OCI-M2 (cell line): ENCODE results near the gene SOS2.

Experiments
- DNase-seq: peaks from one replicate; lab custom pipeline; 2025; ENCODE audit not compliant: unreplicated experiment; lab: John Stamatoyannopoulos, UW

The SOS2 gene

DNA sequence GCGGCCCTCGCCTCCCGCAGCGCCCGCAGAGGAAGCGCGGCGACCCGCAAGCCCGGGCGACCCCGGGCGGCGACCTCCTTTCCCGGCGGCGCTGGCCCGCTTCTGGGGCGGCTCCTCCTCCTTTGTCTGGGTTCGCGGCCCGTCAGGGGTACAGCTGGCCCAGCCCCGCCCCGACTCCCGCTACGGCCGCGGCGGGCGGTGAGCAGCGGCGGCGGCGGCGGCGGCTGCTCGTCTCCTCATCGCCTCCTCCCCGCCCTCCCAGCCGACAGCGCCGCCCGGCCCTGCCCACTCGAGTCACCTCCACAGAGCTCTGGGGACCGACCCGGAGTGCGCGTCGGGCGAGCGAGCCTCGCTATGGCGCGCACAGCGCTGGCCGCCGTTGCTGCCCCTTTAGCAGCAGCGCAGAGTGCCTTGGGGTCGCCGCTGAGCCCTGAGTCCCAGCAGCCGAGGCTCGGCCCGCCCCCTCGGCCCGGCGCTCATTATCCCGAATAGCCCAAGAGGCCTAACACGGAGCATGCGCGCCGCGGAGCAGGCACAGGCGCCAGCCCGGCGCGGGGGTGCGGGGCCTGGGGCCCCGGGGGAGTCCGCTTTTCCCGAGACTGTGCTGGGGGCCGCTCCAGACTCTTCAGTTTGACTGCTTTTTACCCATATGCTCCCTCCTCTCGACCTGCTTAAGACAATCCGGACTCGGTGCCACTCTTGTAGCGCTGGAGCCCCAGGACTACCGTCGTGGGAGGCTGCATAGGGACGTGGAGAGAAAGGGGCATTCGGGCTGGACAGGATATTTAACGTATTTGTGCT is at the start of gene SOS2:
SOS2 (minus strand) TSS at position 104 of the 801 bp plus-strand sequence. CDS start 295 bp downstream, outside the sequence.
- DNase-seq: peak; percentile 57

DNA sequence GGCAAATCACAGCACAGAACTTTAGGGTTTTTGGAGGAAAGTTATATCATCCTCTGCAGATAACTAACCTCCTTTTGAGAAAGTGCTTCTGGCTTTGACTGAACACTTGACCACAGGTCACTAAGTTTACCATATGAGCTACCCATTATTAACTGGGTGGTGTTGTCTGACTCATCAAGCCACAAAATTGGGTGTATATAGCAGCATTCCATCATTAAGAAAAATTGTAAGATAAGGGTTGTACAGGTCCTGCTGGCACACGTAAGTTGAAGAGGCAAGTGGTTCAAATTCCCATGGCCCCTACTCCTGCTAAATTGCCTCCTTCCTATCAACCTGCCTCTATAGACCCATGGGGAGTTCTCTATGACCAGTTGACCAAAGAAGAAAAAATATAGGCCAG is 41.1 kb upstream of the SOS2 start:
- no peak for DNase-seq

DNA sequence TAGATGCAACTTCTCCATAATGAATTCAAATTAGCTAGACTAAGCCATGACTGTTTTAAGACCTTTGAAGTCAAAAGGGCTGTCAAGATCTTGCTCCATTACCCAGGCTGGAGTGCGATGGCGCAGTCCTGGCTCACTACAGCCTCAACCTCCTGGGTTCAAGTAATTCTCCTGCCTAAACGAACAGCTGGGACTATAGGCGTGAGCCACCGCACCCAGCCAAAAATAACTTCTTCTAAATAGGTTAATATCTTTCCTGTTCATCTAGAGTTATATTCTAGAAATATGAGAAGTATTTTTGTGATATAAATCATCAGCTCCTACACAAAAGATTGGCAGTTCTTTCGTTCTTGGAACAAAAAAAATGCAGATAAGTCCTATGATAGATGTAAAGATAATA is 39.6 kb upstream of the SOS2 start:
- no peak for DNase-seq

DNA sequence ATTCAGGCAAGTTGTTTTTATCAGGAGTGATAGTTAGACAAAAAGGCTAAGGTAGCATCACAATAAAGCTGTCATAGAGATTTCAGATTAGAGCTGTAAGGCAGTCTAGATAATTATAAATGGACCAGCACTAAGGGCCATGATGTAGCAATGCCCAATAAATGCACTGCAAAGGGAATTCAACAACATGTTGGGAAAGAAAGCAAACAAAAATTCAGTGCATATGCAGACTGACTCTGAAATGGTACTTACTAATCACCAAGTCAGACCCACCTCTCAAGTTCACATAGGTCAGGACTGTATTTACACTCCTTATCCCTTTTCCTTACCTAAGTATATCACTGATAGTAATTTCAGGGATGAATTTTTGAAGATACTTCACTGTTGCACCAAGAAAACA is 33.7 kb upstream of the SOS2 start:
- no peak for DNase-seq

DNA sequence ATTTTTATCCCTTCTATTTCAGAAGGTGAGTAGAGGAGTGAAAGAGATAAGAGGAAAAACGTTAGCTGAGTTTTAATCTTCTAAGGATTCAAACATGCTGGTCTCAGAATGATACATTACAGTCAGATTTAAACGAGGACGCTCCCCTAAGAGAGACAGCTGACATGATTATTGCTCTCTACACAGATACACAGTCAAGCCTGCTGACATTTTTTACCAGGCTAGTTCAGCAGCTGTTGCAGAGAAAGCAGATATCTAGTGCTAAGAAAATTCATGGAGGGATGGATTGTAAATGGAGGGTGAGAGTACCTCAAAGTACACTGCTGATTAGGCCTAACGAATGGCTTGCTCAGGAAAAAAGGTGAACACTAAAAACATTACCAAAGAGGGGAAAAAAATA is 31.9 kb upstream of the SOS2 start:
- DNase-seq: no peak

DNA sequence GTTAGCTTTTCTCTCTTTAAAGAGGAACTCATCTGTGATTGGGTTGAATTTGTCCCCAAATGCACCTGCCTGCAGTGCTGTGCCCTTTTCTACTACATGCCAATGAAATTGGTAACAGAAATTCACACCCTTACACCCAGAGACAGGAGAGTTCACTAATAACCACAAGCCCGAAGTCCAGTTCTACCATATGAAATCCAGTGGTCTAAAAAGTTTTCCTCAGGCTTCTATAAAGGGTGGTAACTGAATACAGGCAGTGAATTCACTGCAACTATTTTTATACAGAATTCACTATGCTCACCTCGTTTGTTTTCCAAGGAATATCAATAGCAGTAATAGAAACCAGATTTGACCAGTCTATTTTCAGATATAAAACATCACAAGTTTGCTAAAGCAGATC is 31.5 kb upstream of the SOS2 start:
- DNase-seq: no peak

DNA sequence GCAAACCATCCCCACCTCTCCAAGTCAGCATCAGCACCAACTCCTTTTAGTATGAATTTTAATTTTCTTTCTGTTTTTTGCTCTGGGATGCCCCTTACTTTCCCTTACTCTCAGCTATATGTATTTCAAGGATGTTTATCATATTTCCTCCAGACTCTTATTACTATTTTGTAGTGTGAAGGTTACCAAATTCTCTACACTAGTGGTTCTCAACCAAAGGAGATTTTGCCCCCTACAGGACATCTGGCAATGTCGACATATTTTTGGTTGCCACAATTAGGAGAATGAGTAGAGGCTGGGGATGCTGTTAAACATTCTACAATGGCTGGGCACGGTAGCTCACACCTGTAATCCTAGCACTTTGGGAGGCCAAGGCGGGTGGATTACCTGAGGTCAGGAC is 29.1 kb upstream of the SOS2 start:
- no peak for DNase-seq

DNA sequence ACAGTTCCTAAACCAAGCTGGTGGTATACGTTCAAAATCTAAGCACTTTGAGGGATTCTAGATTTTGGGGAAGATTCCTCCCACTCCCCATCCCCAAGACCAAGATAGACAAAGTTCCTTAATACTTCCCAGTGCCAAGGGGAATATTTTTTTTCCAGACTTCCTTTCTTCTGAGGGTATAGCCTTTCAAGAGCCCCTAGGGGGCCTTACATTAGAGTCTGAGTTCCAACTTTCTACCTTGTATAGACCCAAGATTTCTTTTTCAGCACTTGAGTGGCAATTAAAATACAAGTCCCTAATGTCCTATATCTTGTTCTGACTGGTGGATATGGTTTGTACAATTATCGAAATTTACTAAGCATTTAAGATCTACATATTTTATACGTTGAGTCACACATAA is 28.7 kb upstream of the SOS2 start:
- DNase-seq: no peak

DNA sequence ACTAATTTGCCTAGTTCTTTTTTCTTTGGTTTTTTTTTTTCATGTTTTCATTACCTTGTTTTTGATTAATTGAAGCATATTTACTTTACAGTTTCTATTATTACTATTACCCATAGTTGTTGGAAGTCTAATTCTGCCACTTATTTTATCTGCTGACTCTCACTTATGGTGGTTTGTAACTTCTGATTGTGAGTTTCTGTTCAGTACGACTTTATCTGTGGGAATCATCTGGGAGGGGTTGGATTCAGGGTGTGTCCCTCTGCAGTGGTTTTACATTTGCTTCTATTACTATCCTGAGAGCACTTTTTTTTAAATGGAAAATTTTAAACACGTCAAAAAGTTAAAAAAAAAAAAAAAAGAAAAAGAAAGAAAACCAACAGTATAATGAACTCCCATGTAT is 26.4 kb upstream of the SOS2 start:
- DNase-seq: no peak

DNA sequence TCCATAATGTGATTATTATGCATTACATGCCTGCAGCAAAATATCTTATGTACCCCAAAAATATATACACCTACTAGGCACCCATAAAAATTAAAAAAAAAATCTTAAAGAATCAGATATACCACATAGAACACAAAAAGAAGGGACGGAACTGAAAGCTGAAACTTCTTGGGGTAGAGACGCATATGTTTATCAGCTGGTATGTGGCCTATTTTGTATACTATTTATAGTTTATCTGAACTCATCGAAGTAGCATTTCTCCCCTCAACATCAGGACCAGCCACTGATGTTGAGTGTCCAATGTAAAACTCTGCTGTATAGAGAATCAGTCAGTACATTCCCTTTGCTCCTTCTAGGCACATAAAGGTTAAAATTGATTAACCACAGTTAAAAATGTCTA is 22.9 kb upstream of the SOS2 start:
- DNase-seq: no peak

DNA sequence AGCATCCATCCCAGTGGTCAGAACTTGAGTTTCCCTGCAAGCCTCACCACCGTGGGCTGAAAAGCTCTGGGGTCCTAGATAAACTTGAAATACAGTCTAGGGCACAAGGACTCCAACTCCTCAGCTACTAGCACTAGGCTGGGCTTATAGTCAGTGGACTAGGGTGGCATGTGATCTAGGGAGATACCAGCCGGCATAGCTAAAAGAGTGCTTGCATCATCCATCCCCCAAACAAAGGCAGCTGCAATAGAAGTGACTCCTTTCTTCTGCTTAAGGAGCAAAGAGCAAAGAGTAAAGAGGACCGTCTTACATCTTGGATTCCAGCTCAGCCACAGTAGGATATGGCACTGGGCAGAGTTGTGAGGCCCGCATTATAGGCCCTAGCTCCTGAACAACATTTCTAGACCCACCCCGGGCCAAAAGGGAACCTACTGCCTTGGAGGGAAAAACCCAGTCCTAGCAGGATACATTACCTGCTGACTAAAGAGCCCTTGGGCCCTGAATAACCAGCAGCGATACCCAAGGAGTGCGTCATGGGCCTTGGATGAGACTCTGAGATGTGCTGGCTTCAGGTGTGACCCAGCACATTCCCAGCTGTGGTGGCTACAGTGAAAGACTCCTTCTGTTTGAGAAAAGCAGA is 17.9 kb upstream of the SOS2 start:
- no peak for DNase-seq

DNA sequence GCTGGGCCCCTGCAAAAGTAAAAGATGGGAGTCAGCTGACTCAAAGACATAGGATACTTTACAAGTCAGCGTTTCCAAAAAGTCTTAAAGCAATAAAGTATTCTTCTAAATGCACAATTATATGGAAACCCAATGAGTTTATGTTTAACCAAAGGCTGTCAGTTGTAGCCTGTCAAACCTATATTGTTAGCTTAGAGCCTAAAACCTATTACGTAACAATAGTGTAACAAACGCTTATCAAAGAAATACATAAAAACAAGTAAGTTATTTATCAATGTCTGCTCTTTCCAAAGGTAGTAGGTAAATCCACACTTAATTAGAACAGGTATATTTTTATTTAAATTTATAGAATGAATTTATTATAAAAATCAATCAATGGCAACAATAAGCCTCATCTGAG is 15.9 kb upstream of the SOS2 start:
- DNase-seq: no peak

DNA sequence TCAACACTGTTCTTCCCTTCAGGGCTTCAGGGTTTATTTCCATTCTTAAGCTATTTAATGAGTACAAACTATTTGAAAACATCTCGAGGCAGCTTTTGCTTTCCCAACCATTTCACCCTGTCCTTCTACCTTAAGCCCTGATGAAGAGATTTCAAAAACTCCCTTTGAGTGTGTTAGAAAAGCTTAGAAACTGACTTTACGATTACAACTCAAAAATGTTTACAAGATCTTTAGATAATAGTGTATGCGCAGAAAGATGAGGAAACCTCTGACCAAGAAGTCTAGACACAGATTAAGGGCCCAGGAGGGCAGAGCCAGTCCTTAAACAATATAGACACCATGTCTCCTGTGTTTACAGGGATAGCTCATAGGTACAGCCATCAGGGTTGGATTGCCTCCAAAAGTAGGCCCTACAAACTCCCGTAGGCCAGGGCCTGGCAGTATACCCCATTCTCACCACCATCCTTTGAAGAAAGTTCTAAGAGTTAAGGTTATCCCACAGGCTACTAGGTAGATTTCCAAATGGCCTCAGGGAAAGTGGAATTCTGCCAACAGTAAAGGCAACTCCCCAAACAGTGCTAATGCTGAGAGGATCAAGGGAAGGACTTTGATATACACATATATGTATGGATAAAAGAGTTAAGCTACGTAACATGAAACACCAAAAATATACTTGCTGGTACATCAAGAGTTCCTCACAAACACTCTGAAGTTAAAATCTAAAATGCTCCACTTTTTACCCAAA is 11.4 kb upstream of the SOS2 start:
- no peak for DNase-seq

DNA sequence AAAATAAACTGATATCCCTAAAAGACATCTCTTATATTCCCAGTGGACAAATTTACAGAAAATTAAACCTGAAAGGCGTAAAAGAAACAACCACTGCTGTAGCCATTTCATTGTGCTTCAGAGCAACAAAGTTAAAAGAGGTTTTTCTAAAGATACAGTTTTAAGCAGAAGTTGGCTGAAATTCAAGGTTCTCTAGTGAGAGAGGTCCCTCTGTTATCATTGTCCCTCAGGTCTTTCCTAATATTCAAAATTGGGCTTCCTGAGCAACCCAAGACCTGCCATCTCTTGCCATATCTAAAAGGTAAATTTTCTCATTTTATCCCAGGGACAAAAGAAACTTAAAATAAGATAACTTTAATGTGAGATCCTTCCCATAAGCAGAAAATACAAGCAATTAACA is 10.7 kb upstream of the SOS2 start:
- DNase-seq: no peak

DNA sequence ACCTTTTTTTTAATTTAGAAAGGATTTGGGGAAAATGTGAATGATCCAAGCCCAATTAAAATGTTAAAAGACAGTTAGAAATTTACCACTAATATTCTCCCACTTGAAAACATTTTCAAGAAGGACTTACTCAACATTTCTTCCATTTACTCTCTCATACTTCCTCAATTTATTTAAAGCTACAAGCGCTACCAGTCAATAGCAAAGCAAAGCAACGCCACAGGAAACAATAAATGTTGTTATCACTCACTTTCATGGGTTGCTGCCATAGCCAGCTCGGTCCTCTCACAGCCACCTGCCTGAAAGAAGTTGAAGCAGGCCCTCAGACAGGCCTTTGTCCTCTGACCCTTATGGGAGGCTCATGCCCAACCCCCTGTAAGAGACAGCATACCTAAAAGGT is 6.0 kb upstream of the SOS2 start:
- no peak for DNase-seq

DNA sequence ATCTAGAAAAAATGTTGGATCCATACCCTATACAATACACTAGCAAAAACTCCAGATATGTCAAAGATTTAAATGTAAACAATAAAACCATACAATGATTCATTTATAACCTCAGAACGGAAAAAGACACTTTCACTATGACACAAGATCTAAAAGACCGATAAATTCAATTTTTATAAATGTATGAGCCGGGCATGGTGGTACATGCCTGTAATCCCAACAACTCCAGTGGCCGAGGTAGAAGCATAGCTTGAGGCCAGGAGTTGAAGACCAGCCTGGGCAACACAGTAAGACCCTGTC is 2.5 kb upstream of the SOS2 start:
- no peak for DNase-seq

DNA sequence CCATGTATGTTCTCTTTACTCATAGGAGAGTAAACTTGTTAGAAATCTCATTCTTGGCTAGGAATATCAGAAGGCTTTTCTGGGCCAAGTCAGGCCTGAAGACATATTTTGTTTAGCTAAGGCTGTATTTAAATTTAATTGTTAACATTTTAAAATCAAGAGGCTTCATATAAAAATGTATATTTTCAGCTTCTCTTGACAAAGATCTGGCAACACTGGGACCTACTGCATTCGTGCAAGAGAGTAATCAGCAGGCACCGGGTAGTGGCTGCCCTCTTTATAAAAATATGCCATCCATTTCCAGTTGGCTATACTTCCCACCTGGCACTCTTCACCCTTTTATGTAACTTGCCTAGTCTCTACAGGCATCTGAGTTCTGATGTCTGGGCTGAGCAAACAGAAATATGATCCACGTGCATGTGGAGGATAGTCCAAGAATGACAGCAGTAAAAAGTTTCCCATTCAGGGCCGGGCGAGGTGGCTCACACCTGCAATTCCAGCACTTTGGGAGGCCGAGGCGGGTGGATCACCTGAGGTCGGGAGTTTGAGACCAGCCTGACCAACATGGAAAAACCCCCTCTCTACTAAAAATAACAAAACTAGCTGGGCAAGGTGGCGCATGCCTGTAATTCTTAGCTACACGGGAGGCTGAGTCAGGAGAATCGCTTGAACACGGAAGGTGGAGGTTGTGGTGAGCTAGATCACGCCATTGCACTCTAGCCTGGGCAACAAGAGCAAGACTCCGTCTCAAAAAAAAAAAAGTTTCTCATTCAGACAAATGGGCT is 2.0 kb upstream of the SOS2 start:
- no peak for DNase-seq

DNA sequence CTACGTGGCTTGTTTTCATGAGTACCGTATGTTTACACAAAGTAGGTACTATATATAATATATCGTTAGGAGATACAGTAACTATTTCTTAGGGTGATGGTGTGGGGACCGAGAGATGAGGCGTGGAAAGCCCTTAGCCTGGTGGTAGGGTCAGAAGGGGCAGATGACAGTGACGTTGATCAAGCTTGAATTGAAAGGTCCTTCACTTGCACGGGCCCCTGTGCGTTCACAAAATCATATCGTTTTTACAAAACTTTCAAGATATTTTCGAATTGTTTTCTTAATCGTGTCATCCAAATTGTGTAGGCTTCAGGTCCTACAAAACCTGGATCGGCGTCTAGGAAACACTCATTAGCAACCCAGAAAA is 881 bp upstream of the SOS2 start:
- DNase-seq: no peak

DNA sequence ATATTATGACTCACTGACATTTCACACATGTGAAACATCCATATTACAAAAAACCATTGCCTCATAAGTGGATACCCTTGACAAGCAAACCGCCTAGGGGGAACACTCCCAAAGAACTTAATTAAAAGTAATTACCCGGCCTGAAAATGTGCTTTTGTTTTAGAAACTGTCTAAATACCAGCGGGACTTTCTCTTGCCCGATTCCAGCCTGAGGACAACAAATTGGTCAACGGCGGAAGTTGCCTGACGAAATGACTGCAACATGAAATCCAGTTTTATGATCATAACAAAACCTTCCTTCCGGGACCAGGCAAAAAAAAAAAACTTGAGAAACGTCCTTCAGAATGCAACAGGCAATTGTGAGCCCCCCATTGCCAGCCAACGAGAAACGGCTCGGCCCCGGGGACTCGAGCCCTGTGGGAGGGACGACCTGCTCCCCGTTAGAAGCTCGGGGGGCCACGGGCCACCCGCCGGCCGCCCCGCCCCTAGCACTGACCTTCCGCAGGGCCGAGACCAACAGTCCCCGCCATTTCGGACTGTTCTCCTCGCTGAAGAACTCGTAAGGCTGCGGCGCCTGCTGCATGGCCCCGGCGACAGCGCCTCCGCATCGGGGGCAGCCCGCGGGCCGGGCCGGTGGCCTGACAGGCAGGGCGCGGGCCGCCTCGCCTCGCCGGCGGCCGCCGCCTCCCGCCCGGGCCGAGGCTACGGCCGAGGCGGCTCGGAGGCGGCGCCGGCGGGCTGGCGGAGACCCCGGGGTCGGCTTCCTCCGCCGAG is 490 bp downstream of the SOS2 start:
- DNase-seq: no peak

DNA sequence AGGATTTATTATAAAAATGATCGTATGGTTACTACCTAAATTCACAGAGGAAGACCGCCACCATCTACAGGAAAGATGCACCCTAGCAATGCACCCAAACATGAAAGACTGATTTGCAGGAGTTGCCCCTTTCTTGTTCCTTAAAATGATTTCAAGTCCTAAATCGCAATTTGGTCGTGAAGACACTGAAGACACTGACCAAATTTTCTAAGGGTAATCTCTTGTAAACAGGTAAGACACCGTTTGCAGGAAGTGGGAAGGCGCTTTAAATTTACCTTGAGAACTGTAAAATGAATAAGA is 1.0 kb downstream of the SOS2 start:
- no peak for DNase-seq

DNA sequence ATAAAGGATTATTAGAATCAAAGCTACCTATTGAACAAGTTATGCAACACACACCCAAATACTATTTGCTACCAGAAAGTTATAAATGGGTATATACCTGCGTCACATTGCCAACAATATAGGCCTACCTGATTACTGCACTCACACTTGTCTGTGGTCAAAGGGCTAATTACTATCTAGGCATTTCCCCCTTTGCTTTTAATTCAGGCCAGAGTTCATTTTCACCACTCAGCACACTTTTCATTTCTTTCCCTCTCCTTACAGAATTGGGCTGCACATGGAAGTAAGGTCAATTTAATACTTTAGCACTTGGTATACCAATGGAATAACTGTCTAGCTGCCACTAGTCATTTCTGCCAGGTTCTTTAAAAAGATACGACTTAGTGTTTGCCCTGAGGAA is 1.7 kb downstream of the SOS2 start:
- DNase-seq: no peak
